Measurements from ENCODE around the gene ARHGEF7.

Gene ARHGEF7

DNA sequence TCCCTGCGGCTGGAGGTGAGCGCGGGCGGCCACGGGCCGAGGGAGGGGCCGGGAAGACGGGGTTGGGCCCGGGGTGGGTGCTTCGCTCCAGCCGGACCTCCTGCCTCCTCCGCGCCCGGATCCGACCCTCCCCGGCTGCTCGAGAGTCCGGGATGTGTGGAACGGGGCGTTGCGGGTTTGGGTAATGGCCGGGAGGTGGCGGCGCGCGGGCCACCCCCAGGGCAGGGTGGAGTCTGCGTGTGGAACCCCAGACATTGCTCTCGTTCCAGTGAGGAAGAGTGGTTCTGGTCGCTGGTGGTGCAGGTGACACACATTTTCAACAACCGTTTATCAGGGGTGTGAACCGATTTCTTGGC is 38.8 kb downstream of the ARHGEF7 start:
- TF ChIP-seq, protein P1, sequence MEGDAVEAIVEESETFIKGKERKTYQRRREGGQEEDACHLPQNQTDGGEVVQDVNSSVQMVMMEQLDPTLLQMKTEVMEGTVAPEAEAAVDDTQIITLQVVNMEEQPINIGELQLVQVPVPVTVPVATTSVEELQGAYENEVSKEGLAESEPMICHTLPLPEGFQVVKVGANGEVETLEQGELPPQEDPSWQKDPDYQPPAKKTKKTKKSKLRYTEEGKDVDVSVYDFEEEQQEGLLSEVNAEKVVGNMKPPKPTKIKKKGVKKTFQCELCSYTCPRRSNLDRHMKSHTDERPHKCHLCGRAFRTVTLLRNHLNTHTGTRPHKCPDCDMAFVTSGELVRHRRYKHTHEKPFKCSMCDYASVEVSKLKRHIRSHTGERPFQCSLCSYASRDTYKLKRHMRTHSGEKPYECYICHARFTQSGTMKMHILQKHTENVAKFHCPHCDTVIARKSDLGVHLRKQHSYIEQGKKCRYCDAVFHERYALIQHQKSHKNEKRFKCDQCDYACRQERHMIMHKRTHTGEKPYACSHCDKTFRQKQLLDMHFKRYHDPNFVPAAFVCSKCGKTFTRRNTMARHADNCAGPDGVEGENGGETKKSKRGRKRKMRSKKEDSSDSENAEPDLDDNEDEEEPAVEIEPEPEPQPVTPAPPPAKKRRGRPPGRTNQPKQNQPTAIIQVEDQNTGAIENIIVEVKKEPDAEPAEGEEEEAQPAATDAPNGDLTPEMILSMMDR (conservative IDR thresholded peaks at IDR 0.05; ENCODE audit: control insufficient read depth, insufficient read depth, low read depth, low read length) = no peak
- DNase-seq (ENCODE audit: low read depth) = peak; percentile 26
- peak overlapping the region; percentile 82 for H3K4me3 ChIP-seq (ENCODE audit: control insufficient read depth, low read depth, low read length)

DNA sequence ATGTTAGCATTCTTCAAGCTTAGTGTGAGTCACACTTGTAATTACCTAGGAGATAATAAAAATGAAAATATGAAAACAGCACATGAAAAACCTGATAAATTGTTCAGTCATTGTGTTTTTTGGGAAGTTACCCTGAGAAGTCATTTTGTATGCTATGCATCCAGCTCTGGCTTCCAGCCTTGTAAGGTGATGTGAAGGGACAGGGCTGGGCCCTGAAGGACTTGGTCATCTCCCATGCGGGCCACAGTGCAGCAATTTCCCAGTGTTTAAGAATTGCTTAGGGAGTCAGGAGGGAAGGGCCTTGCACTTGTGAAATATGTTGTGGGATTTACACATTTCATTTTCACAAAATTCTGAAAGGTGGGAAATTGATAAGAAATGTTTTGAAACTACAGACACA is 41.3 kb downstream of the ARHGEF7 start:
- no peak for DNase-seq (ENCODE audit: low read depth)
- TF ChIP-seq, protein P1 (conservative IDR thresholded peaks at IDR 0.05; ENCODE audit: control insufficient read depth, insufficient read depth, low read depth, low read length) = no peak
- no peak overlapping the region for H3K4me3 ChIP-seq (ENCODE audit: control insufficient read depth, low read depth, low read length)

DNA sequence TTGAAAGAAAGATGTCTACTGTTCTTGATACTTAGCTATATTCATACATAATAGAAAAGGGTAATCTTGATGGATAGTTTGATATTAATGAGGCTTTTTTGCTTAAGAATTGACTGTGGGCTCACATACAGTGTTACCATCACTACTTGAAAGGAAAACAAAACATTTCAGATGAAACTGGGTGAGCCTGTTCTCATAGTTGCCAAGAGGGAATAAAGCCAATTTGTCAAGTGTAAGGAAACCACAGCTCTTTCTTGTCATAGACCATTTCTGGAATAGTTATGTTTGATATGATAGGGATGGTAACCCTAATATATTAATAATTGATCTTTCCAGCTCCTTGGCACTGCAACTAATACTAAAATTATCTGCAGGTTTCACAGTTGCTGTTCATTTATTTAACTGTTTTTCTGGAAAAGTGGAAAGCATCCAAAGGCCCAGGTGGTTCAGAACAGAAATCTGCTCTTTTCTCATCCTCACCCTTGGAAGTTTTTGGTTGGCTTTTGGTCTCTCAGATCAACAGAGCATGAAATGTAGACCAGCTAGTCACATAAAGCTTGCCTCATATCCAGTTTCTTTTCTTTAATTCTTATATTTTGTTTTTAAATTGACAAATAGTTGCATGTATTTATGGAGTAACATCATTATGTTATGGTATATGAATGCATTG is 43.2 kb downstream of the ARHGEF7 start:
- DNase-seq (ENCODE audit: low read depth) = no peak
- H3K4me3 ChIP-seq (ENCODE audit: control insufficient read depth, low read depth, low read length) = no peak overlapping the region
- TF ChIP-seq, protein P1 (conservative IDR thresholded peaks at IDR 0.05; ENCODE audit: control insufficient read depth, insufficient read depth, low read depth, low read length) = no peak

DNA sequence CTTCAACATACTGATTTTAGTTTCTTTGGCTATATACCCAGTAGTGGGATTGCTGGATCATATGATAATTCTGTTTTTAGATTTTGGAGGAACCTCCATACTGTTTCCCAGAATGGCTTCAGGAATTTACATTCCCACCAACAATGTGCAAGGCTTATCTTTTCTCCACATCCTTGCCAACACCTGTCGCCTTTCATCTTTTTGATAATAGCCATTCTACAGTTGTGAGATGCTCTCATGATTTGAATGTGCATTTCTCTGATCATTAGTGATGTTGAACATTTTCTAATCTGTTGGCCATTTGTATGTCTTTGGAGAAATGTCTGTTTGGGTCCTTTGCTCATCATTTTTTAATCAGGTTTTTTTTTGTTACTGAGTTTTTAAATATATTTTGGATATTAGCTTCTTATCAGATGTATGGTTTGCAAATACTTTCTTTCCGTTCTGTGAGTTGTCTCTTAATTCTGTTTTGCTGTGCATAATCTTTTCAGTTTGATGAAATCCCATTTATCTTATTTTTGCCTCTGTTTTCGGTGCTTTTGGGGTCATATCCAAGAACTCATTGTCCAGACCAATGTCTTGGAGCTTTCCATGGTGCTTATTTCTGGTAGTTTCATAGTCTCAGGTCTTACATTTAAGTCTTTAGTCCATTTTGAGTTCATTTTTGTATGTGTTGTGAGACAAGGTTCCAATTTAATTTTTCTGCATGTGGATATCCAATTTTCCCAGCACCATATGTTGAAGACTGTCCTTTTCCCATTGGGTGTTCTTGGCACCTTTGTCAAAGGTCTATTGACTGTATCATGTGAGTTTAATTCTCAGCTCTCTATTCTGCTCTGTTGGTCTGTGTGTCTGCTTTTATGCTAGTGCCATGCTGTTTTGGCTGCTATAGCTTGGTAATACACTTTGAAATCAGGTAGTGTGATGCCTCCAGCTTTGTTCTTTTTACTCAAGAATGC is 44.5 kb downstream of the ARHGEF7 start:
- TF ChIP-seq, protein P1 (conservative IDR thresholded peaks at IDR 0.05; ENCODE audit: control insufficient read depth, insufficient read depth, low read depth, low read length) = no peak
- no peak overlapping the region for H3K4me3 ChIP-seq (ENCODE audit: control insufficient read depth, low read depth, low read length)
- no peak for DNase-seq (ENCODE audit: low read depth)

DNA sequence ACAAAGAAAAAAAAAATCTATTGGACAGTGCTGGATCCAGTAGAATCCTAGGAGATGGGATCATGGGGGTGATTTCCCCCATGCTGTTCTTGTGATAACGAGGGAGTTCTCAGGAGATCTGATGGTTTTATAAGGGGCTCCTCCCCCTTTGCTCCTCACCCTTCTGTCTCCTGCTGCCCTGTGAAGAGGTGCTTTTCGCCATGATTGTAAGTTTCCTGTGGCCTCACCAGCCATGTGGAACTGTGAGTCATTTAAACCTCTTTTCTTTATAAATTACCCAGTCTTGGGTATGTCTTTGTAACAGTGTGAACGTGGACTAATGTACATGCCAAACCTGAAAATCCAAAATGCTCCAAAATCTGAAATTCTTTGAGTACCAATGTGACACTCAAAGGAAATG is 45.5 kb downstream of the ARHGEF7 start:
- no peak overlapping the region for H3K4me3 ChIP-seq (ENCODE audit: control insufficient read depth, low read depth, low read length)
- TF ChIP-seq, protein P1 (conservative IDR thresholded peaks at IDR 0.05; ENCODE audit: control insufficient read depth, insufficient read depth, low read depth, low read length) = no peak
- no peak for DNase-seq (ENCODE audit: low read depth)

DNA sequence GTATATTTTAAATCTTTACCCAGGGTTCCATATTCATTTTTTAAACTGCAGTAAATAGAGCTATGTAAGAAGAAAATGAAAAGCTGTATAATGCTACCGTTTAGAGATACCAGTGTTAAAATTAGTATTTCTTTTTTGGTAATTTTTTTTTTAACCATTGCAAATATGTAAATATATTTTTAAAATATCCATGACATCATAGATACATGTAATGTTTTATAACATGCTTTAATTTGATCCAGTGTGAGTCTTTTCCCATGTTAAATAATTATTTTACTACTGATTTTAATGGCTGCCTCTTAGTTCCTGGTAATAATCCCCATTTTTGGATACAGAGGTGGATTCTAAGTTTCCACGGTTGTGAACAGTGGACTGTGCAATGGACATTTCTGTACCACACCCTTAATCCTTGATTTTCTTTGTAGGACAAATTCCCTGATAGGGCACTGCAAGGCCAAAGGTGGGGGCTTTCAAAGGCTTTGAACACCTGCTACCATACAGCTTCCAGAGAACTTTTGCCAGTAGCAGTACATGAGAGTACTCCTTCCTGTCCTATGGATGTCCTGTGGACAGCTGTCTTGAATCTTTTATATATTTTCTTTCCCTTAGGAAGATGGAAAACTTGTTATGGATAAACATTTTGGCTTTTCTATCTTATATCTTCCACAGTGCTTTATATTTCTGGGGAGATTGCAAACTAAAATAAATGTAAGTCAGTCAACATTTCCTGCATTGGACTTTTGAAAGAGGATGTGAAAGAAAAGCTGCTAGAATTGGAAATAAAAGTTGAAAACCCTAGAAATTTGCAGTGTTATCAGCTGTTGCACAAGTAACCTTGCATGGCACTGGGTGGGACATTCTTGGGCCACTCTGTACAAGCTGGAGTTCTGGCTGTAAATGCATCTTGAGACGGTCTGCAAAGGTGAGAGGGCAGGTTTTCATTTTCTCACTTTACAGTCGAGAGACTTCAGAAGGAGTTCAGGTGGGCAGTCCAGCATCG is 46.8 kb downstream of the ARHGEF7 start:
- DNase-seq (ENCODE audit: low read depth) = no peak
- TF ChIP-seq, protein P1 (conservative IDR thresholded peaks at IDR 0.05; ENCODE audit: control insufficient read depth, insufficient read depth, low read depth, low read length) = no peak
- no peak overlapping the region for H3K4me3 ChIP-seq (ENCODE audit: control insufficient read depth, low read depth, low read length)
